ENCODE measurements around the gene SCARF1.

SCARF1 gene

DNA sequence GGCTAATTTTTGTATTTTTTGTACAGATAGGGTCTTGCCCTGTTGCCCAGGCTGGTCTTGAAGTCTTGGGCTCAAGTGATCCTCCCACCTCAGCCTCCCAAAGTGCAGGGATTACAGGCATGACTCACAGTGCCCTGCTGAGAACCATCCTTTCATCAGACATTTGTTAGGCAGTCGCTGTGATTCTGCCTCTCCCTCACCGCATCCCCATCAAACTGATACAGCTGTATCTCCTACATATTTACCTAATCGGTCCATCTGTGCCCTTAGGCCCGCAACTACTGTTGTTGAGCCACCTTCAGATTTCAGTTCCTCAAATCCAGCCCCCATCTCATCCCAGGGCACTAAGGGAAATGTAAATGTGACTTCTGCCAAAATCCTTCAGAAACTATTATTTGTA lies 14.9 kb downstream of the SCARF1 start:
- DNase-seq (ENCODE audit: extremely low spot score): no peak
- no peak for TF ChIP-seq LEF1 (IDR thresholded peaks at IDR 0.05; ENCODE audit: borderline replicate concordance)
- no peak for TF ChIP-seq ARNT (IDR thresholded peaks at IDR 0.05)
- no peak for TF ChIP-seq HDGF (IDR thresholded peaks at IDR 0.05; ENCODE audit: borderline replicate concordance)
- no peak for TF ChIP-seq ELF4 (IDR thresholded peaks at IDR 0.05)
- POLR2A ChIA-PET: interaction anchor here (1.6 to 3.1 kb wide), 3 partner anchors 12 to 59 kb away, joined by 6 to 18 read pairs (median 7); no protein-coding TSS in a partner anchor
- CTCF ChIA-PET: interaction anchor here (0.6 to 3.4 kb wide), 11 partner anchors 8 to 114 kb away, joined by 3 to 43 read pairs (median 3); partner anchors contain the start of genes INPP5K and SCARF1

DNA sequence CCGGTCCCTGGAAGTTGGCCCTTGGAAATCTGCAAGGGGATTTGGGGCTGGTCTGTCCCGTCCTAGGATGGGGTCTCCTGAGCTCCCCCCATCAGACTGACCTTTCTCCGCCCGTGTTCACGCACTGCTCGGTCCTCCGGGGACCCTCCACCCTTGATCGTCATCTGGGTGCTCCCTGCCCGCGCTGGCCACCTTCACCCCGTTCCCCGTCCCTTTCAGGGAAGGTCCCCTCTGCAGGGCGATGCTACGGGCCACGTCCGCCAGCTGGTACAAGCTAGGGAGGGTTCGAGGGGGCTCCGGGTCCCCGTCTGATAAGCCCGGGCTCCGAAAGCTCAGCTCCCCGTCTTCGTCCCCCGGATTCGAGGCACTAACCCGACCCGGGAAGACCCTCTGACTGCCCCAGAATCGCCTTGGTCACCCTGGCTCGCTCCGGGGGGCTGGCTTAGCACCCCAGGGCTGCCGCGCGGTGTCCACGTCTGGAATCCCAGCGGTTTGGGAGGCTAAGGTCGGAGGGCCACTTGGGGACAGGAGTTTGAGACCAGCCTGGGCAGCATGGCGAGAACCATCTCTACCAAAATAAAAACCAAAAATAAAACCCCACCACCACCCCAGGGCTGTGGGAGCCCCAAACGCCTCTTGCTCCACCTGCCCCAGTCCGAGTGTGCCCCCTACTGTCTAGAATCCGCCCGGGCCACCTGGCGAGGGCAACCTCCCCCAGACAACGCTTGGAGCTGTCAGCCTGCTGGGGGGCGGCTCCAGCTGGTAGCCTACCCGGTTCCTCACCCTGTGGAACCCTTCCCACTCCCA lies 15.8 kb downstream of the SCARF1 start:
- peak; percentile 49 for DNase-seq (ENCODE audit: extremely low spot score)
- ChIA-PET POLR2A (interaction anchor here (1.6 to 3.1 kb wide), 3 partner anchors 11 to 58 kb away, joined by 6 to 18 read pairs (median 7); no protein-coding TSS in a partner anchor), CTCF (interaction anchor here (0.6 to 3.4 kb wide), 14 partner anchors 9 to 205 kb away, joined by 3 to 43 read pairs (median 3); partner anchors contain the start of genes INPP5K, PITPNA and SCARF1)
- TF ChIP-seq TARDBP (IDR thresholded peaks at IDR 0.05) (no peak), ELF4 (IDR thresholded peaks at IDR 0.05) (no peak), NFRKB (IDR thresholded peaks at IDR 0.05) (no peak), HDGF (IDR thresholded peaks at IDR 0.05; ENCODE audit: borderline replicate concordance) (no peak), L3MBTL2 (conservative IDR thresholded peaks at IDR 0.05) (no peak), SP1 (IDR thresholded peaks at IDR 0.05) (no peak), ARNT (IDR thresholded peaks at IDR 0.05) (no peak), CTBP1 (IDR thresholded peaks at IDR 0.05; ENCODE audit: borderline replicate concordance) (no peak), SUZ12 (IDR thresholded peaks at IDR 0.05) (no peak)
- TF ChIP-seq, protein P1, sequence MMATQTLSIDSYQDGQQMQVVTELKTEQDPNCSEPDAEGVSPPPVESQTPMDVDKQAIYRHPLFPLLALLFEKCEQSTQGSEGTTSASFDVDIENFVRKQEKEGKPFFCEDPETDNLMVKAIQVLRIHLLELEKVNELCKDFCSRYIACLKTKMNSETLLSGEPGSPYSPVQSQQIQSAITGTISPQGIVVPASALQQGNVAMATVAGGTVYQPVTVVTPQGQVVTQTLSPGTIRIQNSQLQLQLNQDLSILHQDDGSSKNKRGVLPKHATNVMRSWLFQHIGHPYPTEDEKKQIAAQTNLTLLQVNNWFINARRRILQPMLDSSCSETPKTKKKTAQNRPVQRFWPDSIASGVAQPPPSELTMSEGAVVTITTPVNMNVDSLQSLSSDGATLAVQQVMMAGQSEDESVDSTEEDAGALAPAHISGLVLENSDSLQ (IDR thresholded peaks at IDR 0.05): no peak

DNA sequence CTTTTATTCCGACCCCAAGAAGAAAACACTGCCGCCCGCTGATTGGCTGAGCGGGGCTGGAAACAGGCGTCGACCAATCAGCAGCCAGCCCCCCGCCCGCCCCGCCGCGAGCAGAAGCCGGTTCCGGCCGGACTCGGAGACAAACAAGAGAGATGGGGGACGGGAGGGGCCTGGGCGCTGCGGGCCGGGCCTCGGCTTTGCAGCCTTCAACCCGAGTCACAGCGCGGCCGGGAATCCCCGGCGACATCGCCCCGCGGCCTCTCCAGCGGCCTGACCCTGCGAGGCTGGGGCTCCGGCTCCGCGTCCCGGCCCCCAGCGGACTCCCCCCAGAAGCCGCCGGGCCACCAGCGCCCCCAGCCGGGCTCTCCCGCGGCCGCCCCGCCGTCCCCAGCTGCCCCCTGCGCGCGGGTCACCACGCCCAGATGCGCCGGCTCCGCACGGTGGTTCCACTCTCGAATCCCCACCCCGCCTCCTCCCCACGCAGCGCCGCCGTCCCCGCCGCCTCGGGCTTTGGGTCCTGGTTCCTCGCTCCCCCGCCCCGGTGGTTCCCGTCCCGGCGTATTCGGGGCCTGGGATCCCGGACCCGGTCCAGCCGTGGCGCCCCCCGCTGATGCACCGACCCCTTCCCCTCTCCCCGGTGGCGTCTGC lies 16.6 kb downstream of the SCARF1 start:
- TF ChIP-seq FOXM1 (IDR thresholded peaks at IDR 0.05; ENCODE audit: borderline replicate concordance) (peak; percentile 75; the same call in 1 of the 2 replicates), ZNF384 (IDR thresholded peaks at IDR 0.05) (no peak), TARDBP (IDR thresholded peaks at IDR 0.05) (no peak)
- CTCF ChIA-PET: interaction anchor here (0.7 to 3.4 kb wide), 4 partner anchors 10 to 205 kb away, joined by 3 to 43 read pairs (median 6); no protein-coding TSS in a partner anchor
- DNase-seq (ENCODE audit: extremely low spot score): peak; percentile 95
- POLR2A ChIA-PET: interaction anchor here (0.7 to 3.1 kb wide), 6 partner anchors 10 to 113 kb away, joined by 3 to 18 read pairs (median 6); partner anchors contain the start of gene INPP5K

DNA sequence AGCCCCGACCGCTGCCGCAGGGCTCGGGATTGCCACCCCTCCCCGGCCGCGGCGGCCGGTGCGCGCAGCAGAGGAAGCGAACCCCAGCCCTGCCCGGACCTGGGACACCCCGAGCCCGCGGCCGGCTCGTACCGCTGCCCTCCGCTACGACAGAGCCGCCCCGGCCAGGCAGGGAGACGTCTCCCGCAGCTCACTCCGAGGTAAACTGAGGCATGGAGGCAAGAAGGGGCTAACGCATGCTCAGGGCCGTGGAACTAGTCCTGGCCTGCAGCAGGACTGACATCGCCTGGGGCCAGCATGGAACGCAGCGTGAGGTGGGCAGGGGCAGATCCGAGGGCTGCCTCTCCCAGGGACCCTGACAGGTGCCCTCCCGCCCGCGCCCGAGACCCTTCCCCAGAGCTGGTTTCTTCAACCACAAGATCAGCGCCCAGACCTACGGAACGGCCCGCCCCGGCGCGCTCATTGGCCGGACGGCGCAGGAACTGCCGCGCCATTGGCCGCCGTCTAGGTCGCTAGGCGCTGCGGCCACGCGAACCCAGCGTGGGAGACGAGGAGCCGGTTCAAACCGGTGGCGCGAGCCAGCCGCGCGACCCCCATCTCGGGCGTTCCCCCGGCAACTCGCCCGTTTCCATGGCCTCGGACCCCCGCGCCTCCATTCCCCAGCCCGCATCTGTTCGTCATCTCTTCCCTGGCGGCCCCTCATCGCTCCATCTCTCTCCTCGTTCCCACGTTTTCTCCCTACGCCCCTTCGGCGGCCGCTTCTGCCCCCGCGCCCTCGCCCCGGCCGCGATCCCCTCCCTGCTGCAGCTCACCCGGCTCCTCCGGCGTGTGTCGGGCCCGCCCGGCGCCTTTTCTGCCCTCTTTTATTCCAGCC lies 17.3 kb downstream of the SCARF1 start, which contains the start of gene SLC43A2:
Gene SLC43A2, minus strand, starts transcription at position 853 of the 874 bp plus-strand sequence. CDS start 960 bp downstream, outside the sequence.
- TF ChIP-seq, protein P1 (IDR thresholded peaks at IDR 0.05): peak; percentile 43; the same call in 1 of the 2 replicates
- TF ChIP-seq FOXM1 (IDR thresholded peaks at IDR 0.05; ENCODE audit: borderline replicate concordance) (no peak), L3MBTL2 (conservative IDR thresholded peaks at IDR 0.05) (peak; percentile 91)
- ChIA-PET CTCF (interaction anchor here (1.2 to 3.4 kb wide), 3 partner anchors 10 to 54 kb away, joined by 4 to 43 read pairs (median 8); no protein-coding TSS in a partner anchor), POLR2A (interaction anchor here (0.7 to 3.1 kb wide), 6 partner anchors 10 to 112 kb away, joined by 3 to 18 read pairs (median 5); partner anchors contain the start of gene INPP5K)
- DNase-seq (ENCODE audit: extremely low spot score): peak; percentile 89

DNA sequence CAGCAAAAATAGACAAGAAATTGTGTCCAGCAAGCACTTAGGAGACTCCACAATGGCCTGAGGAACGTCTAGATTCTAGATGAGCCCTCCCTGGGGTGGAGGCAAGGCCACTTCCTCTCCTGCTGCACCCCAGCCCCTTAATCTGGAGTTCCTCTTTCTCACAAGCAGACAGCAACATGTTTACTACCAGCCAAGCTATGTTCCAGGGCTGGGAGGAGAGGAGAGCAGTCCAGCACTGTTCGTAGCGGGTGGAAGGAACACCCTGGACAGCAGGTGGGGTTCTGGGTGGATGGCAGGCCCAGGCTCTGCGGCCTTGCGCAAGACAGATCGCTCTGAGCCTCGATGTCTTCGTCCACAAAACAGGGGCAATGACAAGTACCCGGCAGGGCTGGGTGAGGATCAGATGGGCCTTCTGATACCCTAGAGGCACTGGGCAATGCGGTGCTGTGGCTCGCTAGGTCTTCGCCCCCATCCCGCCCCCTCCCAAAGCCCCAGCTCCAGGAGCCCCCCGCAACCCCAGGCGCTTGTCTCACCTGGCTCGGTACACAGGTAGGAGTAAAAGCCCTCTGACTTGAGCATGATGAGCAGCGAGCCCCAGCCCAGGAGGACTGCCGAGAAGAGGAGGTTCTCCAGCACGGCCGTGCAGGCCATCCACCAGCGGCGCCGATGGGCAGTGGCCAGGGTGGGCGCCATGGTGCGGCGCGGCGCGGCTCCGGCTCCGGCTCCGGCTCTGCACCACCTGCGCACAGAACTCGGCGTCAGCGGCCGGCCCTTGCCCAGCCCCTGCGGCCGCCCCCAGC lies 18.1 kb downstream of the SCARF1 start:
- TF ChIP-seq, protein P1 (IDR thresholded peaks at IDR 0.05): no peak
- TF ChIP-seq L3MBTL2 (conservative IDR thresholded peaks at IDR 0.05) (no peak), FOXA1 (IDR thresholded peaks at IDR 0.05) (no peak), SUZ12 (IDR thresholded peaks at IDR 0.05) (no peak), ZNF384 (IDR thresholded peaks at IDR 0.05) (no peak), CTBP1 (IDR thresholded peaks at IDR 0.05; ENCODE audit: borderline replicate concordance) (no peak), ARNT (IDR thresholded peaks at IDR 0.05) (no peak), ELF4 (IDR thresholded peaks at IDR 0.05) (no peak), HDGF (IDR thresholded peaks at IDR 0.05; ENCODE audit: borderline replicate concordance) (no peak), SP1 (IDR thresholded peaks at IDR 0.05) (no peak), TARDBP (IDR thresholded peaks at IDR 0.05) (no peak), NFRKB (IDR thresholded peaks at IDR 0.05) (no peak), FOXM1 (IDR thresholded peaks at IDR 0.05; ENCODE audit: borderline replicate concordance) (no peak), LEF1 (IDR thresholded peaks at IDR 0.05; ENCODE audit: borderline replicate concordance) (no peak), BHLHE40 (IDR thresholded peaks at IDR 0.05; ENCODE audit: borderline replicate concordance) (no peak)
- POLR2A ChIA-PET: interaction anchor here (0.5 to 3.1 kb wide), 6 partner anchors 9 to 111 kb away, joined by 3 to 18 read pairs (median 4); partner anchors contain the start of gene INPP5K
- CTCF ChIA-PET: interaction anchor here (1.2 to 3.4 kb wide), 3 partner anchors 9 to 53 kb away, joined by 4 to 43 read pairs (median 8); no protein-coding TSS in a partner anchor
- DNase-seq (ENCODE audit: extremely low spot score): no peak

Measured in HEK293T (cell line).